ENCODE results near the gene EHD2. TPM values are rescaled to one million over a fixed set of nuclear protein-coding genes. Genes with fewer than 3 reads are reported as not detected.

EHD2 gene
- total RNA-seq, 2 donors from 2014 or later: 48.7 to 83.2 TPM

DNA sequence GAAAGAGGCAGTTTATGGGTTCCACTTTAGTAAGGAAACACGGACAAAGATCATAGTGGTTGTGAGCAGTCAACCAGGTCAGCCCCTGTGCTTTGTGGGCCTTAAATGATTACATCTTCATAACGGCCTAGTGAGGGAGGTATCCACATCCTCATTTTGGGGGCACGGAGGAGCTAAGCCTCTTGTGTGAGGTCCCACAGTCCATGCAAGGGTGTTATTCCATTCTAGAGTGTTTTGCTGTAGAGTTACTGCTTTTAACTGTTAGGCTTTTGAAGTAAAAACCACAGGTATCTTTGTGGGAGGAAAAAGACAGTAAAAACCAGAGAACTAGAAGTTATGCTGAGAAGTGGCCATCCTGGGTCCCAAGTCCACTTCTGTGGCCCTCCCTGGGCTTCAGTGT lies 36.1 kb downstream of the EHD2 start:
- H3K27ac ChIP-seq: no peak overlapping the region
- H3K4me1 ChIP-seq (replicated peaks): no peaks in the 10 kb centered on the region
- 77% methylated on average over 3 of the region's 3 CpGs for WGBS
- peaks cover 17 to 47% of the 10 kb centered on the region in 2 donors for H3K36me3 ChIP-seq
- no peak for DNase-seq (ENCODE audit: low spot score)
- no peaks in the 10 kb centered on the region for H3K27me3 ChIP-seq (replicated peaks; ENCODE audit: insufficient read depth)
- intact Hi-C loops (cut with DNase I): no loop called here
- no peak overlapping the region for H3K4me3 ChIP-seq
- TF ChIP-seq CTCF (IDR thresholded peaks at IDR 0.05) (no peak), POLR2AphosphoS5 (IDR thresholded peaks at IDR 0.05) (no peak), POLR2A (IDR thresholded peaks at IDR 0.05) (no peak)
- H3K9me3 ChIP-seq: no peaks in the 10 kb centered on the region

DNA sequence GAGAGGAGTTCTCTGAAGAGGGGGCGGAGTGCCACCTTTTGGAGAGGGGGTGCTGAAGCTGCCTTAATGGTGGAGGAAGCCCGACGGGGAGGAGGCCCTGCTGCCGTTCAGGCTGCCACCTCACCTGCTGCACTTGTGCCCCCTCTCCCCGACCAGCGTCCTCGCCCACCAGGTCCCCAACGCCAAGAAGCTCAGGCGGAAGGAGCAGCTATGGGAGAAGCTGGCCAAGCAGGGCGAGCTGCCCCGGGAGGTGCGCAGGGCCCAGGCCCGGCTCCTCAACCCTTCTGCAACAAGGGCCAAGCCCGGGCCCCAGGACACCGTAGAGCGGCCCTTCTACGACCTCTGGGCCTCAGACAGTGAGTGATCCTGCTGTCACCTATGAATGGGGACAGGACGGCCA lies 37.5 kb downstream of the EHD2 start:
- Histone ChIP-seq H3K36me3 (peaks cover 25 to 61% of the 10 kb centered on the region in 2 donors), H3K9me3 (no peaks in the 10 kb centered on the region), H3K27me3 (replicated peaks; ENCODE audit: insufficient read depth) (no peaks in the 10 kb centered on the region), H3K4me3 (no peak overlapping the region), H3K4me1 (replicated peaks) (no peaks in the 10 kb centered on the region), H3K27ac (no peak overlapping the region)
- no peak for DNase-seq (ENCODE audit: low spot score)
- TF ChIP-seq POLR2AphosphoS5 (IDR thresholded peaks at IDR 0.05) (no peak), CTCF (IDR thresholded peaks at IDR 0.05) (no peak), POLR2A (IDR thresholded peaks at IDR 0.05) (no peak)
- WGBS: 92% methylated on average over 18 of the region's 18 CpGs
- intact Hi-C loops (cut with DNase I): no loop called here

DNA sequence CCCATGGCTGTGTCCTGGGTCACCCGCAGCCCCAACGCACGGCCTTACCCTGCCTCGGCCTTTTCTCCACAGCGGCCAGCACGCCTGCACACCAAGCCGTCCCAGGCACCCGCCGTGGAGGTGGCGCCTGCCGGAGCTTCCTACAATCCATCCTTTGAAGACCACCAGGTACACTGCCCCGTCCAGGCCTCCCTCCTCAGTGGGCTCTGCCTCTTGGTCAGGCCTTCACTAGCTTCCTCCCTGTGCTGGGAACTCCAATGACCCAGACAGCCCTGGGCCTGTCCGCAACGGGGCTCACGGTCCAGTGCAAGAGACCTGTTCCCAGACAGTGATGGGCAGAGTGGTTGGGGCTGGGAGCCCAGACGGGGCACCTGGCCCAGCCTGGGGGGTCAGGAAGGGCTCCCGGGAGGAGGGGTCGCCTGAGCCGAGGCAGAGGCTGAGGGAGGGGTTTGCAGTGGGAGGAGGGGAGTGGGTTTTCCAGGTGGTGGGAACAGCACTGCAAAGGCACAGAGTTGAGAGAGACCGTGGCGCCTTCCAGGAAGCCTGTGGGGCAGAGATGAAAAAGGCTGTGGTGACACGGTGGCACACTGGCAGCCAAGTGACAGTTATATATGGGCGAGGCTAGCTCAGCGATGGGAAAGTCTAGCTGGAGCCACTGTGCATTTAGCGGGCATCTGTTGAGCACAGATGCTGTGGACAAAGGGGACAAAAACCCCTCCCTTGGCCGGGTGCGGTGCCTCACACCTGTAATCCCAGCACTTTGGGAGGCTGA lies 39.4 kb downstream of the EHD2 start:
- no peak overlapping the region for H3K27ac ChIP-seq
- intact Hi-C loops (cut with DNase I): no loop called here

GRCh38 chr19:47754206-47755064 lies 41.2 kb downstream of the EHD2 start:
- TF ChIP-seq POLR2A (IDR thresholded peaks at IDR 0.05): no peak
- TF ChIP-seq POLR2AphosphoS5 (IDR thresholded peaks at IDR 0.05): no peak
- no peak for TF ChIP-seq CTCF (IDR thresholded peaks at IDR 0.05)
- H3K27ac ChIP-seq: no peak overlapping the region
- H3K4me1 ChIP-seq (replicated peaks): no peaks in the 10 kb centered on the region
- WGBS: 89% methylated on average over 34 of the region's 37 CpGs
- H3K27me3 ChIP-seq (replicated peaks; ENCODE audit: insufficient read depth): no peaks in the 10 kb centered on the region
- intact Hi-C loops (cut with DNase I): no loop called here
- no peaks in the 10 kb centered on the region for H3K9me3 ChIP-seq
- H3K4me3 ChIP-seq: no peak overlapping the region
- peaks cover 32 to 76% of the 10 kb centered on the region in 2 donors for H3K36me3 ChIP-seq
- DNase-seq (ENCODE audit: low spot score): no peak

More for the DNA sequence above, 39.4 kb downstream of the EHD2 start:
- DNase-seq (ENCODE audit: low spot score): no peak
- no peak overlapping the region for H3K4me3 ChIP-seq
- peaks cover 32 to 78% of the 10 kb centered on the region in 2 donors for H3K36me3 ChIP-seq
- WGBS: 89% methylated on average over 27 of the region's 27 CpGs
- H3K4me1 ChIP-seq (replicated peaks): no peaks in the 10 kb centered on the region
- H3K9me3 ChIP-seq: no peaks in the 10 kb centered on the region
- no peak for TF ChIP-seq POLR2AphosphoS5 (IDR thresholded peaks at IDR 0.05)
- no peak for TF ChIP-seq CTCF (IDR thresholded peaks at IDR 0.05)
- TF ChIP-seq POLR2A (IDR thresholded peaks at IDR 0.05): no peak
- H3K27me3 ChIP-seq (replicated peaks; ENCODE audit: insufficient read depth): no peaks in the 10 kb centered on the region
